GM12874 (cell line): ENCODE data around the gene KPNA3.

Source experiments
- CTCF ChIP-seq: IDR thresholded peaks from 2 replicates; pipeline ENCODE4 v1.5.1; 2011; ENCODE audit warnings: low read depth, mild to moderate bottlenecking, control low read depth, low read length, moderate library complexity; ENCODE audit not compliant: insufficient read depth

KPNA3 gene

GRCh38 chr13:49831455-49831854 lies 39.0 kb upstream of the KPNA3 start:
- TF ChIP-seq CTCF: no peak

GRCh38 chr13:49830721-49831120 lies 38.2 kb upstream of the KPNA3 start:
- TF ChIP-seq CTCF: no peak

- no peak for TF ChIP-seq CTCF
Measured at GRCh38 chr13:49829715-49830114, 37.2 kb upstream of the KPNA3 start.

- no peak for TF ChIP-seq CTCF
Measured at GRCh38 chr13:49828453-49828852, 36.0 kb upstream of the KPNA3 start.

GRCh38 chr13:49827891-49828290 lies 35.4 kb upstream of the KPNA3 start:
- TF ChIP-seq CTCF: no peak

GRCh38 chr13:49827336-49827735 lies 34.9 kb upstream of the KPNA3 start:
- no peak for TF ChIP-seq CTCF

GRCh38 chr13:49821216-49822009 lies 28.9 kb upstream of the KPNA3 start:
- no peak for TF ChIP-seq CTCF
